H1 (cell line): ENCODE results near the gene MGAT5. TPM values are rescaled to one million over a fixed set of nuclear protein-coding genes. Genes with fewer than 3 reads are reported as not detected.

ENCODE experiments used
- CTCF ChIA-PET: fragments of 300-600 bp; sonication (Branson Sonifier 250); formaldehyde crosslinking; loops from one replicate; lab custom pipeline; 2021; ENCODE audit not compliant: partially characterized antibody; lab: Charles Lee
- POLR2A ChIA-PET: fragments of 300-600 bp; sonication (Branson Sonifier 250); formaldehyde crosslinking; loops from one replicate; lab custom pipeline; 2021; ENCODE audit warnings: inconsistent platforms; ENCODE audit not compliant: partially characterized antibody; lab: Charles Lee
- DNase-seq, 2 experiments: peaks; one replicate each; pipeline versions ENCODE4 v3.0.0 to v3.0.0-alpha.2; 2010 to 2022; ENCODE audit warnings: low spot score in 2 of 2, low read depth in 1 of 2, mixed read lengths in 1 of 2
- FAIRE-seq: peaks from 2 replicates; lab custom pipeline; 2011; peaks lifted over from hg19 to GRCh38; lab: Jason Lieb, UNC
- H2AFZ ChIP-seq: 2 replicates; pipeline ENCODE4 v1.8.1; 2012; ENCODE audit warnings: low read length, inconsistent platforms
- H2AK5ac ChIP-seq: 2 replicates; pipeline ENCODE4 v1.6.1; 2013; ENCODE audit warnings: low read depth, low read length
- H2BK120ac ChIP-seq: replicated peaks from 2 replicates; pipeline ENCODE3; 2013; ENCODE audit warnings: low read depth, low read length, inconsistent platforms
- H2BK12ac ChIP-seq: 2 replicates; pipeline ENCODE4 v1.6.1; 2013; ENCODE audit warnings: low read depth, low read length
- H2BK15ac ChIP-seq: 2 replicates; pipeline ENCODE4 v1.6.1; 2013; ENCODE audit warnings: low read length
- H2BK20ac ChIP-seq: 2 replicates; pipeline ENCODE4 v1.6.1; 2013; ENCODE audit warnings: low read length
- H2BK5ac ChIP-seq: 2 replicates; pipeline ENCODE4 v1.6.1; 2013; ENCODE audit warnings: low read depth, low read length
- H3K14ac ChIP-seq: 2 replicates; pipeline ENCODE4 v1.6.1; 2013; ENCODE audit warnings: inconsistent platforms; ENCODE audit not compliant: insufficient read length
- H3K18ac ChIP-seq: 2 replicates; pipeline ENCODE4 v1.6.1; 2013; ENCODE audit warnings: low read length; ENCODE audit errors: extremely low read depth
- H3K23ac ChIP-seq: 2 replicates; pipeline ENCODE4 v1.6.1; 2013; ENCODE audit warnings: inconsistent platforms; ENCODE audit not compliant: insufficient read length
- H3K23me2 ChIP-seq: 2 replicates; pipeline ENCODE4 v1.6.1; 2013; ENCODE audit warnings: low read depth, low read length
- H3K27ac ChIP-seq: 2 replicates; pipeline ENCODE4 v1.6.1; 2011; ENCODE audit warnings: low read depth, low read length, inconsistent platforms
- H3K27me3 ChIP-seq, 4 experiments: replicated peaks in 1 of 4; 1 replicate in 1 of 4; 2 replicates in 3 of 4; pipeline versions ENCODE4 v1.6.1 to v1.8.1; 2011 to 2013; ENCODE audit warnings: low read length in 3 of 4, mild to moderate bottlenecking in 3 of 4, inconsistent platforms in 2 of 4, mixed read lengths in 2 of 4, moderate library complexity in 1 of 4; ENCODE audit not compliant: control insufficient read depth in 3 of 4, insufficient read depth in 3 of 4; ENCODE audit errors: extremely low read depth in 1 of 4
- H3K36me3 ChIP-seq, 4 experiments: 2 replicates each; pipeline versions ENCODE4 v1.6.1 to v1.8.1; 2011 to 2013; ENCODE audit warnings: mild to moderate bottlenecking in 4 of 4, low read length in 3 of 4, moderate library complexity in 2 of 4, control low read depth in 1 of 4, inconsistent platforms in 1 of 4; ENCODE audit not compliant: insufficient read depth in 4 of 4, control insufficient read depth in 2 of 4
- H3K4ac ChIP-seq: replicated peaks from 2 replicates; pipeline ENCODE3; 2013; ENCODE audit warnings: low read length, low read depth, mixed read lengths, inconsistent platforms; ENCODE audit not compliant: insufficient read length
- H3K4me1 ChIP-seq, 4 experiments: replicated peaks in 1 of 4; 1 replicate in 1 of 4; 2 replicates in 3 of 4; pipeline versions ENCODE4 v1.6.1 to v1.8.1; 2011 to 2013; ENCODE audit warnings: low read length in 3 of 4, inconsistent platforms in 2 of 4, mixed read lengths in 1 of 4; ENCODE audit not compliant: insufficient read depth in 4 of 4, control insufficient read depth in 3 of 4
- H3K4me2 ChIP-seq, 2 experiments: 2 replicates each; pipeline versions ENCODE4 v1.6.1 to v1.8.1; 2011 to 2013; ENCODE audit warnings: low read depth in 2 of 2, low read length in 2 of 2, control low read depth in 1 of 2, inconsistent platforms in 1 of 2, mild to moderate bottlenecking in 1 of 2; ENCODE audit not compliant: insufficient read depth in 1 of 2
- H3K4me3 ChIP-seq, 4 experiments: fragments of 200-600, 300-600 bp in 1 of 4; sonication (generic), shearing (Covaris generic), sonication (Bioruptor Twin) in 1 of 4; 2 replicates each; pipeline versions ENCODE4 v1.5.1 to v1.8.1; 2011 to 2016; ENCODE audit warnings: low read length in 4 of 4, low read depth in 3 of 4, control low read depth in 2 of 4, inconsistent platforms in 2 of 4, mild to moderate bottlenecking in 2 of 4, mixed read lengths in 1 of 4, moderate library complexity in 1 of 4; ENCODE audit not compliant: insufficient read depth in 2 of 4; ENCODE audit errors: extremely low read depth in 1 of 4
- H3K56ac ChIP-seq: replicated peaks from 2 replicates; pipeline ENCODE3; 2013; ENCODE audit warnings: low read depth, mild to moderate bottlenecking, mixed read lengths, low read length, inconsistent platforms; ENCODE audit not compliant: insufficient read length
- H3K79me1 ChIP-seq: 2 replicates; pipeline ENCODE4 v1.6.1; 2013; ENCODE audit warnings: low read depth, low read length, control low read depth
- H3K79me2 ChIP-seq, 2 experiments: 2 replicates each; pipeline versions ENCODE4 v1.6.1 to v1.8.1; 2012 to 2013; ENCODE audit warnings: low read length in 2 of 2, mild to moderate bottlenecking in 2 of 2, inconsistent platforms in 1 of 2; ENCODE audit not compliant: insufficient read depth in 2 of 2, control insufficient read depth in 1 of 2
- H3K9ac ChIP-seq, 4 experiments: replicated peaks in 1 of 4; 1 replicate in 1 of 4; 2 replicates in 3 of 4; pipeline versions ENCODE4 v1.6.1 to v1.8.1; 2011 to 2013; ENCODE audit warnings: low read depth in 3 of 4, low read length in 3 of 4, control low read depth in 2 of 4, mild to moderate bottlenecking in 2 of 4, moderate library complexity in 2 of 4, inconsistent platforms in 1 of 4; ENCODE audit errors: extremely low read depth in 1 of 4
- H3K9me3 ChIP-seq, 2 experiments: 2 replicates each; pipeline versions ENCODE4 v1.6.1 to v1.8.1; 2012 to 2013; ENCODE audit warnings: mild to moderate bottlenecking in 2 of 2, moderate library complexity in 2 of 2, control low read depth in 1 of 2, inconsistent platforms in 1 of 2, low read depth in 1 of 2, low read length in 1 of 2, mixed read lengths in 1 of 2; ENCODE audit not compliant: insufficient read depth in 2 of 2
- H4K20me1 ChIP-seq, 2 experiments: replicated peaks in 1 of 2; 2 replicates each; pipeline versions ENCODE3 to v1.8.1; 2011 to 2013; ENCODE audit warnings: inconsistent platforms in 2 of 2, low read length in 2 of 2, mild to moderate bottlenecking in 1 of 2; ENCODE audit not compliant: insufficient read depth in 2 of 2, control insufficient read depth in 1 of 2
- H4K5ac ChIP-seq: 2 replicates; pipeline ENCODE4 v1.6.1; 2013; ENCODE audit warnings: low read length, low read depth, mixed read lengths, inconsistent platforms; ENCODE audit not compliant: insufficient read length
- H4K8ac ChIP-seq: 2 replicates; pipeline ENCODE4 v1.8.0; 2013; ENCODE audit warnings: mild to moderate bottlenecking, moderate library complexity, low read length, inconsistent platforms; ENCODE audit not compliant: insufficient read depth; ENCODE audit errors: extremely low read depth
- H4K91ac ChIP-seq: replicated peaks from 2 replicates; pipeline ENCODE3; 2013; ENCODE audit warnings: low read length, mixed read lengths, inconsistent platforms; ENCODE audit not compliant: insufficient read length
- BACH1 ChIP-seq: IDR thresholded peaks from 2 replicates; pipeline ENCODE4 v1.6.1; 2012; ENCODE audit warnings: low read length, improper control_type of control experiment
- WGBS, 2 experiments: shearing (Covaris generic) in 1 of 2; methylation state at CpG; one replicate each; pipeline versions ENCODE4 v1.1.6 to v1.1.7; 2013 to 2015; ENCODE audit warnings: low lambda C conversion rate in 2 of 2, mixed read lengths in 2 of 2, inconsistent platforms in 1 of 2, low coverage in 1 of 2, missing lambda C conversion rate in 1 of 2; ENCODE audit not compliant: insufficient replicate concordance in 2 of 2, insufficient coverage in 1 of 2, insufficient read length in 1 of 2; ENCODE audit errors: extremely low coverage in 1 of 2, missing lambda C conversion rate in 1 of 2; 5-methylcytosine and 5-hydroxymethylcytosine counted together
- polyA plus RNA-seq, 7 experiments: library from polyadenylated mRNA; depleted of rRNA in 3 of 7; stranded (reverse) in 5 of 7; unstranded in 2 of 7; fragments of >200 nt in 5 of 7; fragments of 200-250 nt in 2 of 7; gene quantifications; 1 replicate in 5 of 7; 2 replicates in 1 of 7; 4 replicates in 1 of 7; pipeline versions ENCODE4 v1.2.1 to v1.2.3, GENCODE V29; 2011 to 2013; ENCODE audit warnings: missing spikeins in 2 of 7, mixed read lengths in 2 of 7
- total RNA-seq: library from RNA; stranded (reverse); fragmentation: NEBNext Ultra II Directional; extraction: Animal tissue kit (Norgen Biotek cat#: 25700); gene quantifications from 2 replicates; pipeline ENCODE4 v1.2.1, GENCODE V29; 2021

Gene MGAT5
- total and polyA plus RNA-seq, 2 of the 8 experiments (the other 6 are each of a cell fraction or from before 2014, with no cell fraction given), result 11.2 to 49.2 TPM

- Histone ChIP-seq H3K4me3 (no peak overlapping the region), H3K56ac (no peak overlapping the region), H4K20me1 (no peaks in the 10 kb centered on the region), H2BK12ac (no peak overlapping the region), H4K5ac (no peak overlapping the region), H3K79me1 (no peaks in the 10 kb centered on the region), H3K27ac (no peak overlapping the region), H3K27me3 (no peaks in the 10 kb centered on the region), H3K4me1 (no peaks in the 10 kb centered on the region; a peak in 1 of 7 replicates), H3K9me3 (no peaks in the 10 kb centered on the region), H3K14ac (no peak overlapping the region), H2BK15ac (no peak overlapping the region), H3K36me3 (no peaks in the 10 kb centered on the region)
- POLR2A ChIA-PET, result interaction anchor here (0.6 to 1.4 kb wide), 2 partner anchors 9 to 554 kb away, joined by 4 read pairs; no protein-coding TSS in a partner anchor
- WGBS, 2 experiments, result 95% methylated on average over 10 of the region's 11 CpGs; no CpG with 5 or more reads in 1 of the 2 experiments
- no peak for DNase-seq
- no peak for TF ChIP-seq BACH1
- TF ChIP-seq, all 59 proteins: peak for 0
- Histone ChIP-seq H2BK120ac (no peak overlapping the region), H3K9ac (no peak overlapping the region), H3K23ac (no peak overlapping the region), H3K23me2 (peaks cover 2% of the 10 kb centered on the region; the same call in 1 of the 2 replicates), H3K4me2 (no peak overlapping the region), H4K8ac (no peak overlapping the region), H2AFZ (no peak overlapping the region), H3K79me2 (no peaks in the 10 kb centered on the region), H2BK20ac (no peak overlapping the region), H2AK5ac (no peak overlapping the region), H4K91ac (no peak overlapping the region), H3K4ac (no peak overlapping the region), H3K18ac (no peak overlapping the region), H2BK5ac (no peak overlapping the region)
- CTCF ChIA-PET, result interaction anchor here (0.6 to 10.9 kb wide), 3 partner anchors 8 to 77 kb away, joined by 3 to 132 read pairs (median 9); no protein-coding TSS in a partner anchor
- no peak for FAIRE-seq
Observed at GRCh38 chr2:134441153-134441863, 187.4 kb downstream of the MGAT5 start.
